C4-2B (cell line): ENCODE data around the gene SRP9.

Source experiments
- ZFX ChIP-seq: fragments of 450-650 bp; IDR thresholded peaks from 2 replicates; pipeline ENCODE4 v1.6.1; 2017
- TF ChIP-seq, protein P1 (sequence below): fragments of 450-650 bp; conservative IDR thresholded peaks from 2 replicates; pipeline ENCODE4 v1.5.1; 2017; ENCODE audit warnings: mild to moderate bottlenecking

DNA sequence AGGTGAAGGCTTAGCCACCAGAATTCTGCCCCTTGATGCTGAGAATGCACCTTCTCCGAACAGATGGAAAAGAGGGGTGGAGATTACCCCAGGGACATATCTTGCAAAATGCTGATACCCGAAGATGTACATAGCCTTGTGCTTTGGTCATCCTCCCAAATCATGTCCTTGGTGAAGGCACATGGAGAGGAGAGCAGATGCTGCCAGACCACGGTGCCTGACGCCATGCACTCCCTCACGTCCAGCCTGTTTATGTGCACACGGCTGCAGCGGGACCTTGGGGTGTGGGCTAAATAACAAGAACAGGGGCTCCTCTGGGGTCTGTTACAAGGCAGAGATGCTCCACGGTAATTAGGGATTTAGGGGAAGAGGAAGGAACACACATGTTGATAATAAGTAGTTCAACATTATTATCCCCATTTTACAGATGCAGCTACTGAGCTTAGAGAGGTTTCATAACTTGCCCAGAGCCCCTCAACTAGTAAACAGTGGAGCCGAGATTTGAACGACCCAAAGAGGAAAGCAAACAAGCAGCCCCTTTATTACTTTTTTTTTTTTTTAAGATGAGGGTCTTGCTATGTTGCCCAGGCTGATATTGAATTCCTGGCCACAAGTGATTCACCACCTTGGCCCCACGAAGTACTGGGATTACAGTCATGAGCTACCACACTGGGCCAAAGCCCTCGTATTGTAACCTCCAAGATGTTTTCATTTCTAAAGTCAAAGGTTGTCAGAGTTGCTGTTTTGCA, 45.2 kb downstream of the SRP9 start:
- TF ChIP-seq, protein P1, sequence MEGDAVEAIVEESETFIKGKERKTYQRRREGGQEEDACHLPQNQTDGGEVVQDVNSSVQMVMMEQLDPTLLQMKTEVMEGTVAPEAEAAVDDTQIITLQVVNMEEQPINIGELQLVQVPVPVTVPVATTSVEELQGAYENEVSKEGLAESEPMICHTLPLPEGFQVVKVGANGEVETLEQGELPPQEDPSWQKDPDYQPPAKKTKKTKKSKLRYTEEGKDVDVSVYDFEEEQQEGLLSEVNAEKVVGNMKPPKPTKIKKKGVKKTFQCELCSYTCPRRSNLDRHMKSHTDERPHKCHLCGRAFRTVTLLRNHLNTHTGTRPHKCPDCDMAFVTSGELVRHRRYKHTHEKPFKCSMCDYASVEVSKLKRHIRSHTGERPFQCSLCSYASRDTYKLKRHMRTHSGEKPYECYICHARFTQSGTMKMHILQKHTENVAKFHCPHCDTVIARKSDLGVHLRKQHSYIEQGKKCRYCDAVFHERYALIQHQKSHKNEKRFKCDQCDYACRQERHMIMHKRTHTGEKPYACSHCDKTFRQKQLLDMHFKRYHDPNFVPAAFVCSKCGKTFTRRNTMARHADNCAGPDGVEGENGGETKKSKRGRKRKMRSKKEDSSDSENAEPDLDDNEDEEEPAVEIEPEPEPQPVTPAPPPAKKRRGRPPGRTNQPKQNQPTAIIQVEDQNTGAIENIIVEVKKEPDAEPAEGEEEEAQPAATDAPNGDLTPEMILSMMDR = no peak
- no peak for TF ChIP-seq ZFX
